Activated naive CD4-positive, alpha-beta T cell treated with anti-CD3 and anti-CD28 coated beads, Interleukin-2, amount 50 U/mL, for 24 hours (primary cell): ENCODE data around the gene ARMCX1.
"Not testable (repeated sequence)": the region's sequence is repeated elsewhere in the genome, so short reads cannot be mapped to it uniquely, and the experiment has no call there.

Experiments used
- H3K27ac Mint-ChIP-seq: one replicate; pipeline ENCODE4 v1.8.0; 2021; ENCODE audit warnings: mild to moderate bottlenecking, mixed read lengths
- H3K27me3 Mint-ChIP-seq: one replicate; pipeline ENCODE4 v1.8.0; 2021; ENCODE audit warnings: mixed read lengths
- H3K36me3 Mint-ChIP-seq: one replicate; pipeline ENCODE4 v1.8.0; 2021; ENCODE audit warnings: mixed read lengths
- H3K4me1 Mint-ChIP-seq: one replicate; pipeline ENCODE4 v1.8.0; 2021; ENCODE audit warnings: mixed read lengths
- H3K4me3 Mint-ChIP-seq: one replicate; pipeline ENCODE4 v1.8.0; 2021; ENCODE audit warnings: mild to moderate bottlenecking, mixed read lengths
- H3K9me3 Mint-ChIP-seq: one replicate; pipeline ENCODE4 v1.8.0; 2021; ENCODE audit warnings: mixed read lengths

Gene ARMCX1

DNA sequence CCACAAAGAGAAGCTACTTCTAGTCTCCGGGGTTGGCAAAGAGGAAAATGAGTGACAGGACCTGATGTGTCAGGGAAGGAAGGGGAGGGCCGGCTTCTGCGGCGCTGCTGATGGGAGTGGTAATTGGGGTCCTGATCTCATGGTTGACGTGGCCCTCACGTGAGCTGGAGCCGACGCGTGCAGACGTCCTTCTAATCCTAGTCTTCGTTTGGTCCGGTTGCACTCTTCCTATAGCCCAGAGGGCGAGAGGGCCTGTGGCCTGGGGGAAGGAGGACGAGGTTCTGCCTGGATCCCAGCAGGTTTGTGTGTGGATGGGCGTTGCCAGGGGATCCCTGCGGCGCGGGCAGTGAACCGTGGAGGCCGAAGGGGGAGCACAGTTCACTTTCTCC lies at the start of gene ARMCX1:
Gene ARMCX1, plus strand, starts transcription at position 186 of the 389 bp plus-strand sequence. CDS start 2,384 bp downstream, outside the sequence.
- Mint-ChIP-seq H3K27ac (no peak within 1 kb of the TSS), H3K4me3 (peak within 1 kb of the TSS; percentile 79), H3K4me1 (peaks cover 7% of the 10 kb centered on the region), H3K9me3 (no peaks in the 10 kb centered on the region), H3K36me3 (no peaks in the 10 kb centered on the region), H3K27me3 (peaks cover 18% of the 10 kb centered on the region)

DNA sequence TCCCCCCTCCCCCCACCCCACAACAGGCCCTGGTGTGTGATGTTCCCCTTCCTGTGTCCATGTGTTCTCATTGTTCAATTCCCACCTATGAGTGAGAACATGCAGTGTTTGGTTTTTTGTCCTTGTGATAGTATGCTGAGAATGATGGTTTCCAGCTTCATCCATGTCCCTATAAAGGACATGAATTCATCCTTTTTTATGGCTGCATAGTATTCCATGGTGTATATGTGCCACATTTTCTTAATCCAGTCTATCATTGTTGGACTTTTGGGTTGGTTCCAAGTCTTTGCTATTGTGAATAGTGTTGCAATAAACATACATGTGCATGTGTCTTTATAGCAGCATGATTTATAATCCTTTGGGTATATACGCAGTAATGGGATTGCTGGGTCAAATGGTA lies 47.4 kb upstream of the ARMCX1 start:
- not testable (repeated sequence) for H3K9me3 Mint-ChIP-seq, H3K27ac Mint-ChIP-seq, H3K4me1 Mint-ChIP-seq, H3K36me3 Mint-ChIP-seq, H3K27me3 Mint-ChIP-seq, H3K4me3 Mint-ChIP-seq

DNA sequence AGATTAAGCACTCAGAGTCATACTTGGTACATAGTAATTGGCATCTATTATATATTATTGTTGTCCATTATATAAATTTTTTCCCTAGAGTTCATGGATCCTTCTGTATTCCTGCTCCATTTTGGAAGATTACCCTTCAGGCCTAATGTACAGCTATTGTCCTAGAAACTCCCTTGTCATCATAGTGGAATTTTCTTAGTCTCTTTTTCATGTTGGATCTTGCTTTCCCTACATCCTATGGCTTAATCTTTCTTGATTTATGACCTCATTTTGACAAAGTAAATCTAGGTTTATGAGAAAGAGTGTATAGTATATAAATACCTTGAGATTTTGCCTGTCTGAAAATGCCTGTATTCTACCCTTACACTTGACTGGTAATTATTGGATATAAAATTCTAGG lies 43.0 kb upstream of the ARMCX1 start:
- Mint-ChIP-seq H3K27me3 (no peaks in the 10 kb centered on the region), H3K27ac (no peak overlapping the region), H3K4me1 (no peaks in the 10 kb centered on the region), H3K36me3 (peaks cover 3% of the 10 kb centered on the region), H3K4me3 (no peak overlapping the region), H3K9me3 (no peaks in the 10 kb centered on the region)

DNA sequence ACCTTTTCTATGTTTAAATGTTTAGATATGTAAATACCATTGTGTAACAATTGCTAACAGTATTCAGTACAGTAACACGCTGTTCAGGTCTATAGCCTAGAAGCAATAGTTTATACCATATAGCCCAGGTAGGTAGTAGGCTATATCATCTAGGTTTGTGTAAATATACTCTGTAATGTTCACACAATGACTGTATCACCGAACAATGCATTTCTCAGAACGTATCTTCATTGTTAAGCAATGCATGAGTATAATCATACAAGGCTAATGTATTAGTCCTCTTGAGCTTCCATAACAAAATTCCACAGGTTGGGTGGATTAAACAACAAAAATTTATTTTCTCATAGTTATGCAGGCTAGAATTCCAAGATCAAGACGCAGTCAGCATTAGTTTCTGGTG lies 42.4 kb upstream of the ARMCX1 start:
- H3K36me3 Mint-ChIP-seq: peaks cover 3% of the 10 kb centered on the region
- no peak overlapping the region for H3K4me3 Mint-ChIP-seq
- H3K27me3 Mint-ChIP-seq: no peaks in the 10 kb centered on the region
- H3K9me3 Mint-ChIP-seq: no peaks in the 10 kb centered on the region
- no peak overlapping the region for H3K27ac Mint-ChIP-seq
- H3K4me1 Mint-ChIP-seq: no peaks in the 10 kb centered on the region

DNA sequence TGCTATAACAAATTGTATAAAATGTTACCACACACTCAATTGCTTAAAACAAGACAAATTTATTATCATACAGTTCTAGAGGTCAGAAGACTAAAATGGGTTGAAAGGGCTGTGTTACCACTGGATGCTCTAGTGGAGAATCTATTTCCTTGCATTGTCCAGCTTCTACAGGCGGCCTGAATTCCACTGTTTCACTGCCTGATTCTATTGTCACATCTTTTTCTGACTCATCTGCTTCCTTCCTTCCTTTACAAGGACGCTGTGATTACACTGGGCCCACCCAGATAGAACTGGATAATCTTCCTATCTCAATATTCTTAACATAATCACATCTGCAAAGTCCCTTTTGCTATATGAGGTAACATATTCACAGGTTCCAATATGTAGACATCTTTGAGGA lies 19.4 kb upstream of the ARMCX1 start:
- no peak overlapping the region for H3K27ac Mint-ChIP-seq
- peaks cover 1% of the 10 kb centered on the region for H3K36me3 Mint-ChIP-seq
- H3K9me3 Mint-ChIP-seq: no peaks in the 10 kb centered on the region
- H3K27me3 Mint-ChIP-seq: no peaks in the 10 kb centered on the region
- no peaks in the 10 kb centered on the region for H3K4me1 Mint-ChIP-seq
- H3K4me3 Mint-ChIP-seq: no peak overlapping the region

DNA sequence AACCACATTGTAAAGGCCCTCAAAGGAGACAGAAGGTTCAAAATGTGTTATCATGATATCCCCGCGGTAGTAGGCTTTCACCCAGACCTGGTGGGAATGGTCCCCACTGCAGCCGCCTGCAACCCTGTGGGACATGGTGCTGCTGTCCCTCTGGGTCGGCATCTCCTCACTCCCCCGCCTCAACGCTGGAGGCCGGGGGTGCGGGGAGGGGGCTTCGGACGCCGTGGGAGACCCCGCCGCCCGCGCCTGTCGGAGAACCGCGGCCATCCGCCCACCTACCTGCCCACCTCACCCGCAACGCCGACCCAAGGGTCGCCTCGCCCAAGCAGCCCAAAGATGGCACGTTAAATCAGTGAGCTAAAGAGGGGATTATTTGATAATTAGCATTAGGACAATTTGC lies 11.2 kb upstream of the ARMCX1 start:
- Mint-ChIP-seq H3K27me3 (no peaks in the 10 kb centered on the region), H3K27ac (no peak overlapping the region), H3K4me3 (no peak overlapping the region), H3K36me3 (peaks cover 1% of the 10 kb centered on the region), H3K9me3 (no peaks in the 10 kb centered on the region), H3K4me1 (no peaks in the 10 kb centered on the region)

DNA sequence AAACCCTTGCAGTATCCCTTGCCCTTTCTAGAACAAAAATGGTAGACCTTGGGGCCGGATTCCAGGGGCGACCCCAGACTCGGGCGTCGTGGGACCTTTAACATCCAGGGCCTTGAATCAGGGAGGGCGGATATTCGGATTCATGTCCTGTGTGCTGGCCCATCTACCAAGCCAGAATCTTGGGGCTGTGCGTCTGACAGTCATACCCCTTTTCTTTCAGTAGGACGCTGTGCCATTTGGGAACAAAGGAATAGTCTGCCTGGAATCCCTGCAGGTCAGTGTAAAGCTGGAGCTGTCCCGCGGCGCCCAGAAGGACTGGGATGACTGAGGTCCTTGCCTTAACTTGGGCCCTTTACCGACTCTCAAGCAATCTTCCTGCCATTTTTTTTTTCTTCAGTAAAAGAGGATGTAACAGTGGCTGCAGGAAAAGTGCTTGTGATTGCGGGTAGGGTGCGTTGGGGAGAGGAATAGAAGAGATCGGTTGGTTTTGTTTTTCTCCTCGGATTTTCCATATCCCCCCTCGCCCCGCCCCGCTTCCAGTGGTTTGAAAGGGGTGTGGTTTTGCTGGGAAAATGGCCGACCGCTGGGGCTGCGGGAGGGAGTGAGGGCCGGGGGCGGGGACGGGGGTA lies 518 bp downstream of the ARMCX1 start:
- H3K27ac Mint-ChIP-seq: no peak overlapping the region
- H3K36me3 Mint-ChIP-seq: no peaks in the 10 kb centered on the region
- no peaks in the 10 kb centered on the region for H3K9me3 Mint-ChIP-seq

DNA sequence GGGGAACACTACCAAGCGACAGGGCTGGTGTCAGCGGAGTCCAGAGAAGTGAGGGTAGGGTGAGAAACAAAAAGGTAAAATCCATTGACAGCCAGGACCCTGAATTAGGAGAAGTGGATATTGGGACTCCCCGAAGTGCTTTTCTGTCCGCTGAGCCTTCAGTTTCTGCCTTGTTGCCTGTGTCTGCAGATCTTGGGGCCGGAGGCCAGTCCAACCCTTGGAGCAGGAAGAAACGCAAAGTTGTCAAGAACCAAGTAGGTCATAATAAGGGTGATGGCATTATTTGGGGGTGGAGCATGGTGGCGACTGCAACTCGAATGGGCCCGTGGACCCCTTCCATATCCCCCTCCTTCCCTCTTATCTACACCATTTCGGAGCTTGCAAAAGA lies 1.0 kb downstream of the ARMCX1 start:
- Mint-ChIP-seq H3K27ac (no peak overlapping the region), H3K36me3 (no peaks in the 10 kb centered on the region), H3K9me3 (no peaks in the 10 kb centered on the region), H3K4me3 (peak overlapping the region; percentile 30), H3K27me3 (peaks cover 18% of the 10 kb centered on the region), H3K4me1 (peaks cover 7% of the 10 kb centered on the region)

More for the DNA sequence above, 518 bp downstream of the ARMCX1 start:
- Mint-ChIP-seq H3K27me3 (peaks cover 18% of the 10 kb centered on the region), H3K4me3 (peak overlapping the region; percentile 79), H3K4me1 (peaks cover 7% of the 10 kb centered on the region)

DNA sequence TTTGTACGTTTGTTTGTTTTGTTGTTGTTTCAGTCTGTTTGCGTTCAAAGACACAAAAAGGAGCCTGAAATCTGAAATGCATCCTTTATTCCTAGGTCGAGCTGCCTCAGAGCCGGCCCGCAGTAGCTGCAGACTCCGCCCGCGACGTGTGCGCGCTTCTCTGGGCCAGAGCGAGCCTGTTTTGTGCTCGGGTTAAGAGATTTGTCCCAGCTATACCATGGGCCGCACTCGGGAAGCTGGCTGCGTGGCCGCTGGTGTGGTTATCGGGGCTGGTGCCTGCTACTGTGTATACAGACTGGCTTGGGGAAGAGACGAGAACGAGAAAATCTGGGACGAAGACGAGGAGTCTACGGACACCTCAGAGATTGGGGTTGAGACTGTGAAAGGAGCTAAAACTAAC lies 2.4 kb downstream of the ARMCX1 start:
- Mint-ChIP-seq H3K9me3 (no peaks in the 10 kb centered on the region), H3K27me3 (peaks cover 16% of the 10 kb centered on the region), H3K27ac (peak overlapping the region; percentile 26), H3K4me3 (no peak overlapping the region), H3K4me1 (peaks cover 7% of the 10 kb centered on the region), H3K36me3 (no peaks in the 10 kb centered on the region)

DNA sequence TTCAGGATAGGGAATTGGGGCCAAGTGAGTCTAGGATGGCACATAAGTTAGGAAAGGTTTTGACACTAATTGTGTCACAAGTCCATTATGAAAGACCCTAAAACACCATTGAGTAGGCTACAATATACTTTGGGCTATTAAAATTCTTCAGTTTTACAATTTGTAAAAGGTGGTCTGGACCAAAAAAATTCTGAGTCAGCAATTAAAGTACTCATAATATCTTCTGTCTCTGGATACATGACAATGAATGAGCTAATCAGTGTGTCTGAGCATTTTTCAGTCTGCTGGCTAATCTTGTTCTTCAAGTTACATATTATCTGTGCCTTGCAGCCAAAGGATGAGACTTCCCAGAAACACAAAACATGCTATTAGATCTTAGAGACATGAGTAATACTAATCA lies 14.3 kb downstream of the ARMCX1 start:
- Mint-ChIP-seq H3K4me3 (no peak overlapping the region), H3K27me3 (peaks cover 6% of the 10 kb centered on the region), H3K27ac (no peak overlapping the region), H3K4me1 (no peaks in the 10 kb centered on the region), H3K9me3 (no peaks in the 10 kb centered on the region), H3K36me3 (no peaks in the 10 kb centered on the region)

DNA sequence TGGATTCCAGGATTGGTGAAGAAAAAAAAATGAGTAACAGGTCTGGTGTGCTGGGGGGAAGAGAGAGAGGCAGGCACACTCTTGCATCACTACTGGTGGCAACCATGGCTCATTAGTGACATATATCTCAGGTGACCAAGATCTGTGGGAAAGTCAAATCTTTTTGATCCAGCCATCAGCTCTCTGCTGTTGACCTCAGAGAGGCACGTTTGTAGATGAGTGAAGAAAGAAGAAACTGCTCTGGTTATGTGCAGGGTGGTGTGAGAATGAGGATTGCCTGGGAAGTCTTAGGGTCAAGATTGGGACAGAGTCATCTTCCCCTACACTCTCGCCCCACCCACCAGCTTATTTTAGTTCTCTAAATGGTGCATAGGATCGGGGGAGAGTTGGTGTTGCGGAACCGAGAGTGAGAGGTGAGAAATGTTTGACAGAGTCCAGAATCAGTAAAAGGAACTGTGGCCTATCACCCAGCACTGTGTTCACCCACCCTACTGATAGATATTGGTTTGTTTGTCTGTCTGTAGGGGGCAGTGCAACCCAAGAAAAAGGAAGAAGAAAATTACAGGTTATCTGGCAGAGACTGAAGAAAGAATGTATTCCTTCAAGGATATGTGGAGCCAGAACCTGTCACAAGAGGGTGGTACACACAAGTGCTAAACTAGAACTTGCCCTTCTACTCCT lies 45.5 kb downstream of the ARMCX1 start:
- Mint-ChIP-seq H3K27ac (no peak overlapping the region), H3K27me3 (no peaks in the 10 kb centered on the region), H3K4me3 (no peak overlapping the region), H3K36me3 (no peaks in the 10 kb centered on the region), H3K9me3 (no peaks in the 10 kb centered on the region), H3K4me1 (no peaks in the 10 kb centered on the region)

DNA sequence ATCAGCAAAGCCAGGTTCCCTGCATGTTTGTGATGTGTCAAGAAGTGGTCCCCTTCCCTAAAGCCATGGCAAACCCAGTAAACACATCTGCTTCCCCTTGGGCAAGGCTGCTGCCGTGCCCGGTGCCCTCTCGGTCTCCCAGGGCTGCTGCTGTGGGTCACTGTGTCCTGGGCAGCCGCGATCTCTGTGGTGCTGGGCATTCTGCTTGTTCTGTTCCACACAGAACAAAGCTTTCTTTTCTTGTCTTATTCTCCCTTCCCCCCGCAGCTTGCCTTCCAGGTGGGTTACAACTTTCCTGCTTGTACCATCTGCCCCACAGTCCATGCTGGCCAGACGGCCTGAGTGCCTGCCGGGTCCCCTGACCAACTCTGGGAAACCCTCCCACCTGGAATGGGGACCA lies 49.2 kb downstream of the ARMCX1 start:
- not testable (repeated sequence) for H3K4me1 Mint-ChIP-seq, H3K9me3 Mint-ChIP-seq, H3K27ac Mint-ChIP-seq, H3K36me3 Mint-ChIP-seq, H3K4me3 Mint-ChIP-seq, H3K27me3 Mint-ChIP-seq

DNA sequence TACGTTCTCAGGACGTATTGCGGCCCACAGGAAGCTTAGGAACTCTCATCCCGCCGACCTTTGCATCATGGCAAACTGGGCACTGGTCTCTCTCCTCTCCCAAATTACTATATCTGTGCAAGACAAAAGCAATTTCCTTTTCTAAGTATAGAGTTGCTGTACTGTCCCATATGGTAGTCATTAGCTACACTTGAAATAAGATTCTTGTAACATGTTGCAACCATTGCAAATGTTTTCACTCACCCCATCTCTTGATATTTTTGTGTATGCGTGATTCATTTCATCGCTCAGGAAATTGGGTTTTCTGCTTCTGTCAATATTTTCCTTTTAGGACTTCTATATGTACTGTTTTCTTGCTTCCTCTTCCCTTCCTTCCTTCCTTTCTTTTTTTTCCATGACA lies 51.7 kb downstream of the ARMCX1 start:
- Mint-ChIP-seq H3K9me3 (no peaks in the 10 kb centered on the region), H3K4me1 (no peaks in the 10 kb centered on the region), H3K27ac (no peak overlapping the region), H3K27me3 (no peaks in the 10 kb centered on the region), H3K4me3 (no peak overlapping the region), H3K36me3 (no peaks in the 10 kb centered on the region)
